ENCODE measurements around the gene TMEM178B. TPM values are rescaled to one million over a fixed set of nuclear protein-coding genes. Genes with fewer than 3 reads are reported as not detected.
"Not testable (repeated sequence)": the region's sequence is repeated elsewhere in the genome, so short reads cannot be mapped to it uniquely, and the experiment has no call there.

The TMEM178B gene
- total RNA-seq = 0.32 and 0.43 TPM in 2 replicates

DNA sequence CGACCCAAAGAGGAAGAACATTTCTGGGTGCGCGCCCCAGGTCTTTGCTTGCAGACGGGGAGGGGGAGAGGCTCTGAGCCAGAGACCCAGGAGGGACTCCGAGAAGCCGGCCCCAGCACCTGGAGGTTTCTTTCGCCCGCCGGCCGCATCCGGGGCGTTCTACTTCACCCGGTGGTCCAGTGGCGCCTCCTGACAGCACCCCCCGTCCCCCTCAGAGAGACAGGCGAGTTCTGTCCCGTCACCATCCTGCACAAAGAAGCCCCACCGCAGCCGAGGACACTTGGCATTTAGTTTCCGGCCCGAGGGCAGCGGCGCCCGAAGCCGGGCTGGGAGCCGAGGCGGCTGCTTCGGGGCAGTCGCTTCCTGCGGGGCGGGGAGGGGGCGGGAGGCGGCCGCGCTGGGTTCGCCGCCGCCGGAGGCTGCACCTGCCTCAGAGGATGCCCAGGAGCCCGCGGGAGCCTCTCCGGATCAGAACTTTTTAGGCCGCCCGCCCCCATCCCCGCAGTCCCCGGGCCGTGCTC lies at the start of gene TMEM178B:
Gene TMEM178B (plus strand): TSS at position 424 of the 521 bp plus-strand sequence.
- peak within 1 kb of the TSS; percentile 37 for H3K4me3 ChIP-seq (ENCODE audit: low read depth, low read length)
- DNase-seq (ENCODE audit: low read depth) = no peak
- TF ChIP-seq, protein P1, sequence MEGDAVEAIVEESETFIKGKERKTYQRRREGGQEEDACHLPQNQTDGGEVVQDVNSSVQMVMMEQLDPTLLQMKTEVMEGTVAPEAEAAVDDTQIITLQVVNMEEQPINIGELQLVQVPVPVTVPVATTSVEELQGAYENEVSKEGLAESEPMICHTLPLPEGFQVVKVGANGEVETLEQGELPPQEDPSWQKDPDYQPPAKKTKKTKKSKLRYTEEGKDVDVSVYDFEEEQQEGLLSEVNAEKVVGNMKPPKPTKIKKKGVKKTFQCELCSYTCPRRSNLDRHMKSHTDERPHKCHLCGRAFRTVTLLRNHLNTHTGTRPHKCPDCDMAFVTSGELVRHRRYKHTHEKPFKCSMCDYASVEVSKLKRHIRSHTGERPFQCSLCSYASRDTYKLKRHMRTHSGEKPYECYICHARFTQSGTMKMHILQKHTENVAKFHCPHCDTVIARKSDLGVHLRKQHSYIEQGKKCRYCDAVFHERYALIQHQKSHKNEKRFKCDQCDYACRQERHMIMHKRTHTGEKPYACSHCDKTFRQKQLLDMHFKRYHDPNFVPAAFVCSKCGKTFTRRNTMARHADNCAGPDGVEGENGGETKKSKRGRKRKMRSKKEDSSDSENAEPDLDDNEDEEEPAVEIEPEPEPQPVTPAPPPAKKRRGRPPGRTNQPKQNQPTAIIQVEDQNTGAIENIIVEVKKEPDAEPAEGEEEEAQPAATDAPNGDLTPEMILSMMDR (IDR thresholded peaks at IDR 0.05; ENCODE audit: insufficient read depth, low read depth, low read length) = no peak

DNA sequence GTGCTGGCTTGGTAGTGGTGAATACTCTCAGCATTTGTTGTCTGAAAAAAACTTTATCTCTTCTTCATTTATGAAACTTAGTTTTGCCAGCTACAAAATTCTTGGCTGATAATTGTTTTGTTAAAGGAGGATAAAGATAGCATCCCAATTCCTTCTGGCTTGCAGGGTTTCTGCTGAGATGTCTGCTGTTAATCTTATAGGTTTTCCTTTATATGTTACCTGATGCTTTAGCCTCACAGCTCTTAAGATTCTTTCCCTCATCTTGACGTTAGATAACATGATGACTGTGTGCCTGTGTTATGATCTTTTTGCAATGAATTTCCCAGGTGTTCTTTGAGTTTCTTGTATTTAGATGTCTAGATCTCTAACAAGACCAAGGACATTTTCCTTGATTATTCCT lies 49.2 kb upstream of the TMEM178B start:
- no peak for DNase-seq (ENCODE audit: low read depth)
- TF ChIP-seq, protein P1 (IDR thresholded peaks at IDR 0.05; ENCODE audit: insufficient read depth, low read depth, low read length) = no peak
- no peak overlapping the region for H3K4me3 ChIP-seq (ENCODE audit: low read depth, low read length)

DNA sequence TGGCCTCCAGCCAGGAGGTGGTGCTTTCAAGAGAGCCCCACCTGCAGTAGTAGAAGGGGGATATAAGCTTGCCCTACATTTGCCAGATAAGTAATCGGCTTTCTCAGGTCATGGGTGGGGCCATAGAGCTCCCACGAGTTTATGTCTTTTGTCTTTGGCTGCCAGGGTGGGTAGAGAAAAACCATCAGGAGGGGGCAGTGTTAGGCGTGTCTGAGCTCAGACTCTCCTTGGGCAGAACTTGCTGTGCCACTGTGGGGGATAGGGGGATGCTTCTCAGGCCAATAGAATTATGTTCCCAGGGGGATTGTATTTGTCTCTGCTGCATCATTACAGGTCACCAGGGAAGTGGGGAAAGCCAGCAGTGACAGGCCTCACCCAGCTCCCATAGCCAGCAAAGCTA lies 46.8 kb upstream of the TMEM178B start:
- no peak overlapping the region for H3K4me3 ChIP-seq (ENCODE audit: low read depth, low read length)
- DNase-seq (ENCODE audit: low read depth) = no peak
- TF ChIP-seq, protein P1 (IDR thresholded peaks at IDR 0.05; ENCODE audit: insufficient read depth, low read depth, low read length) = no peak

DNA sequence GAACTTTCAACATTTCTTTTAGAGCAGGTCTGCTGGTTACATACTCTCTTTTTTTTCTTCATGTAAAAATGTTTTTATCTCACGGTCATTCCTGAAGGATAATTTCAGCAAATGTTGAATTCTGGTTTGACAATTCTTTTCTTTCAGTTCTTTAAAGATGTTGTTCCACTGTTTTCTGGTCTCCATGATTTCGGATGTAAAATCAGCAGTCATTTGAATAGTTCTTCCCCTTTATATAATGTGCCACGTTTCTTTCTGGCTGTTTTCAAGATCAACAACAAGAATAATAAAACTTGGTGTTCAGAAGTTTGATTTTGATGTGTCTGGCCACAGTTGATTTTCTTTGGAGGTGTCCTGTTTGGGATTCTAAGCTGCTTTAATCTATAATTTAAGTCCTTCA lies 45.1 kb upstream of the TMEM178B start:
- TF ChIP-seq, protein P1 (IDR thresholded peaks at IDR 0.05; ENCODE audit: insufficient read depth, low read depth, low read length) = no peak
- DNase-seq (ENCODE audit: low read depth) = no peak

DNA sequence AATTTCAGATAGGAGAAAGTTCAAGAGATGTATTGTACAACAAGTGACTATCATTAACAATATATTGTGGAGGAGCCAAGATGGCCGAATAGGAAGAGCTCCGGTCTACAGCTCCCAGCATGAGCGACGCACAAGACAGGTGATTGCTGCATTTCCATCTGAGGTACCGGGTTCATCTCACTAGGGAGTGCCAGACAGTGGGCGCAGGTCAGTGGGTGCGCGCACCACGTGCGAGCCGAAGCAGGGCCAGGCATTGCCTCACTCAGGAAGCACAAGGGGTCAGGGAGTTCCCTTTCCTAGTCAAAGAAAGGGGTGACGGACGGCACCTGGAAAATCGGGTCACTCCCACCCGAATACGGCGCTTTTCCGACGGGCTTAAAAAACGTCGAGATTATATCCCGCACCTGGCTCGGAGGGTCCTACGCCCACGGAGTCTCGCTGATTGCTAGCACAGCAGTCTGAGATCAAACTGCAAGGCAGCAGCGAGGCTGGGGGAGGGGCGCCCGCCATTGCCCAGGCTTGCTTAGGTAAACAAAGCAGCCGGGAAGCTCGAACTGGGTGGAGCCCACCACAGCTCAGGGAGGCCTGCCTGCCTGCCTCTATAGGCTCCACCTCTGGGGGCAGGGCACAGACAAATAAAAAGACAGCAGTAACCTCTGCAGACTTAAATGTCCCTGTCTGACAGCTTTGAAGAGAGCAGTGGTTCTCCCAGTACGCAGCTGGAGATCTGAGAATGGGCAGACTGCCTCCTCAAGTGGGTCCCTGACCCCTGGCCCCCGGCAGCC lies 41.1 kb upstream of the TMEM178B start:
- DNase-seq (ENCODE audit: low read depth) = not testable (repeated sequence)
- peak overlapping the region; percentile 38 for H3K4me3 ChIP-seq (ENCODE audit: low read depth, low read length)

More for the DNA sequence above, 45.1 kb upstream of the TMEM178B start:
- no peak overlapping the region for H3K4me3 ChIP-seq (ENCODE audit: low read depth, low read length)

DNA sequence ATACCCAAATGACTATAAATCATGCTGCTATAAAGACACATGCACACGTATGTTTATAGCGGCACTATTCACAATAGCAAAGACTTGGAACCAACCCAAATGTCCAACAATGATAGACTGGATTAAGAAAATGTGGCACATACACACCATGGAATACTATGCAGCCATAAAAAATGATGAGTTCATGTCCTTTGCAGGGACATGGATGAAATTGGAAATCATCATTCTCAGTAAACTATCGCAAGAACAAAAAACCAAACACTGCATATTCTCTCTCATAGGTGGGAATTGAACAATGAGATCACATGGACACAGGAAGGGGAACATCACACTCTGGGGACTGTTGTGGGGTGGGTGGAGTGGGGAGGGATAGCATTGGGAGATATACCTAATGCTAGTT lies 35.8 kb upstream of the TMEM178B start:
- not testable (repeated sequence) for DNase-seq (ENCODE audit: low read depth); H3K4me3 ChIP-seq (ENCODE audit: low read depth, low read length)

DNA sequence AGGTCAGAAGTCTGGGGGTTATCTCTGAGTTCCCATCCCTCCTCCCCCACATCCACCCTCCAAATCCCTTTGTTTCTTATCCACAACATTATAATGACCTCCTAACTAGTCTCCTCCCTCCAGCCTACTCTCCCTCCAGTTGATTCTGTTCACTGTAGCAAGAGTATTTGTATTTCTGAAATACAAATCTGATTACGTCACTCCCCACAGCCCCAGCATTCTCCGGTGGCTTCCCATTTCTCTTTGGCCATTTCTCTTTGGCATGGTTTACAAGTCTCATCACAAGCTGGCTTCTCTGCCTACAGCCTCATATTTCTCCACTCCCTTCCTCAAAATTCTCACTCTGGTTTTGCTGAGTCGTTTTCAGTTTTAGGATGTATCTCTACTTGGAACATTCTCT lies 34.5 kb upstream of the TMEM178B start:
- no peak overlapping the region for H3K4me3 ChIP-seq (ENCODE audit: low read depth, low read length)
- TF ChIP-seq, protein P1 (IDR thresholded peaks at IDR 0.05; ENCODE audit: insufficient read depth, low read depth, low read length) = no peak
- peak; percentile 12 for DNase-seq (ENCODE audit: low read depth)
